Neural cell (in vitro differentiated cells): ENCODE data around the gene GH1. TPM values are rescaled to one million over a fixed set of nuclear protein-coding genes. Genes with fewer than 3 reads are reported as not detected.
"Not testable (repeated sequence)": the region's sequence is repeated elsewhere in the genome, so short reads cannot be mapped to it uniquely, and the experiment has no call there.

Experiments
- H2AFZ ChIP-seq: fragments of 200-600, 300-800 bp; sonication (generic), shearing (Covaris generic); 2 replicates; pipeline ENCODE4 v1.6.0; 2014; ENCODE audit warnings: low read depth, mild to moderate bottlenecking, antibody characterized with exemption, low read length, moderate library complexity
- H3F3A ChIP-seq: fragments of 200-600 bp; shearing (Covaris generic); 2 replicates; pipeline ENCODE4 v1.6.1; 2016; ENCODE audit warnings: mild to moderate bottlenecking, moderate library complexity, mixed read lengths, antibody characterized with exemption, low read length; ENCODE audit not compliant: insufficient read depth, poor library complexity, severe bottlenecking
- H3K27ac ChIP-seq: fragments of 200-600, 300-800 bp; sonication (generic), shearing (Covaris generic); 2 replicates; pipeline ENCODE4 v1.5.1; 2014; ENCODE audit warnings: mild to moderate bottlenecking, low read length, moderate library complexity
- H3K27me3 ChIP-seq: fragments of 300-800, 200-600 bp; sonication (generic), shearing (Covaris generic); 2 replicates; pipeline ENCODE4 v1.6.0; 2014; ENCODE audit warnings: mild to moderate bottlenecking, low read depth, low read length, moderate library complexity; ENCODE audit not compliant: insufficient read depth
- H3K36me3 ChIP-seq: fragments of 300-800, 200-600 bp; sonication (generic), shearing (Covaris generic); 2 replicates; pipeline ENCODE4 v1.5.1; 2014; ENCODE audit warnings: mild to moderate bottlenecking, antibody characterized with exemption, low read length, moderate library complexity; ENCODE audit not compliant: insufficient read depth
- H3K4me2 ChIP-seq: fragments of 300-800, 200-600 bp; sonication (generic), shearing (Covaris generic); 2 replicates; pipeline ENCODE4 v1.6.0; 2014; ENCODE audit warnings: mild to moderate bottlenecking, low read length
- H3K4me3 ChIP-seq: fragments of 300-800, 200-600 bp; sonication (generic), shearing (Covaris generic); 2 replicates; pipeline ENCODE4 v1.5.1; 2014; ENCODE audit warnings: mild to moderate bottlenecking, low read length, moderate library complexity
- H3K79me2 ChIP-seq: fragments of 200-600 bp; shearing (Covaris generic); replicated peaks from 2 replicates; pipeline ENCODE4 v1.6.0; 2014; ENCODE audit warnings: mild to moderate bottlenecking, low read length, moderate library complexity; ENCODE audit not compliant: insufficient read depth
- H3K9ac ChIP-seq: fragments of 300-800, 200-600 bp; sonication (generic), shearing (Covaris generic); 2 replicates; pipeline ENCODE4 v1.6.1; 2016; ENCODE audit warnings: mild to moderate bottlenecking, low read length, mixed read lengths
- H3K9me2 ChIP-seq: fragments of 200-600 bp; shearing (Covaris generic); 2 replicates; pipeline ENCODE4 v1.6.1; 2016; ENCODE audit warnings: mild to moderate bottlenecking, low read length, mixed read lengths; ENCODE audit not compliant: insufficient read depth
- H3K9me3 ChIP-seq: fragments of 200-600, 300-800 bp; sonication (generic), shearing (Covaris generic); 2 replicates; pipeline ENCODE4 v1.6.1; 2016; ENCODE audit warnings: mild to moderate bottlenecking, mixed run types, low read length, moderate library complexity, mixed read lengths
- H4K20me1 ChIP-seq: fragments of 200-600 bp; shearing (Covaris generic); 2 replicates; pipeline ENCODE4 v1.6.1; 2016; ENCODE audit warnings: mild to moderate bottlenecking, mixed run types; ENCODE audit not compliant: insufficient read depth
- EP300 ChIP-seq: fragments of 450-650 bp; conservative IDR thresholded peaks from 2 replicates; pipeline ENCODE4 v1.6.1; 2014; ENCODE audit warnings: antibody characterized with exemption, mild to moderate bottlenecking, moderate library complexity; ENCODE audit not compliant: poor library complexity, severe bottlenecking
- EZH2 ChIP-seq: fragments of 200-600, 300-800 bp; shearing (Covaris generic), sonication (generic); IDR thresholded peaks from 2 replicates; pipeline ENCODE4 v1.6.1; 2014; ENCODE audit warnings: antibody characterized with exemption, low read length, borderline replicate concordance, mild to moderate bottlenecking; ENCODE audit not compliant: insufficient read depth, poor library complexity, severe bottlenecking
- MXI1 ChIP-seq: fragments of 450-650 bp; conservative IDR thresholded peaks from 2 replicates; pipeline ENCODE4 v1.6.1; 2014; ENCODE audit warnings: antibody characterized with exemption, mild to moderate bottlenecking; ENCODE audit not compliant: poor library complexity, severe bottlenecking
- POLR2AphosphoS5 ChIP-seq: IDR thresholded peaks from 2 replicates; pipeline ENCODE4 v1.6.1; 2012
- RAD21 ChIP-seq: fragments of 450-650 bp; conservative IDR thresholded peaks from 2 replicates; pipeline ENCODE4 v1.6.1; 2014; ENCODE audit warnings: antibody characterized with exemption, mild to moderate bottlenecking, moderate library complexity
- SMC3 ChIP-seq: fragments of 450-650 bp; conservative IDR thresholded peaks from 2 replicates; pipeline ENCODE4 v1.6.1; 2014; ENCODE audit warnings: antibody characterized with exemption, mild to moderate bottlenecking, moderate library complexity; ENCODE audit not compliant: poor library complexity
- TAF1 ChIP-seq: IDR thresholded peaks from 2 replicates; pipeline ENCODE4 v1.6.1; 2012; ENCODE audit warnings: low read depth
- polyA minus RNA-seq: library from RNA; depleted of rRNA, polyadenylated mRNA; stranded (reverse); fragments of >200 nt; gene quantifications from 2 replicates; pipeline ENCODE4 v1.2.3, GENCODE V29; 2014
- polyA plus RNA-seq: library from polyadenylated mRNA; depleted of rRNA; stranded (reverse); fragments of >200 nt; gene quantifications from 2 replicates; pipeline ENCODE4 v1.2.3, GENCODE V29; 2014
- TF ChIP-seq, protein P1 (sequence below): IDR thresholded peaks from 2 replicates; pipeline ENCODE4 v1.6.1; 2012; ENCODE audit warnings: borderline replicate concordance
- TF ChIP-seq, protein P2 (sequence below): fragments of 450-650 bp; IDR thresholded peaks from 2 replicates; pipeline ENCODE4 v1.5.1; 2014; ENCODE audit warnings: antibody characterized with exemption, mild to moderate bottlenecking, moderate library complexity; ENCODE audit not compliant: poor library complexity, severe bottlenecking

GH1 gene
- polyA plus RNA-seq (not detected in 2 replicates), polyA minus RNA-seq (not detected in 2 replicates)

DNA sequence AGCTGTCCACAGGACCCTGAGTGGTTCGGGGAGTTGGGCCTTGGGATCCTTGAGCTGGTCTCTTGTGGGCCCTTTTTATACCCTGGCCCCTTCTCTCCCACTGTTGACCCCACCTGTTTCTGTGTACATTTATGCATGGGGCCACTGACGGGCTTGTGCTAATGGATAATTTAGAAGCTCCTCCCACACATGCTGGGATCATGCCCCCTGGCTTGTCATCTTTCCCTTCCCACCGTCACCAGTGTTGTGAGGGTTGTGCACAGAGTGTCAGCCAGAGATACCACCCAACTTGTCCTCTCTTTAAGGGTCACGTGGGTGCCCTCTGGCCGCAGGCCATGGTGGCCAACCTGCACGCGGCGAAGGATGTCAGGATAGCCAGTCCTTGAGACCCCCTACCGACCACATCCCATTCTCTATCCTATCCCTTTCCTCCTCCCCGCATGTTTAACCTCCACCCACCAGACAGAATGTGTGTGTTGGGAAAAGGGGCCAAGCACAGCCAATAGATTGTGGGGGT is at the start of gene GH1:
TSS of gene GH1 (minus strand) at position 51 of the 517 bp plus-strand sequence. CDS start 63 bp downstream, outside the sequence.
- not testable (repeated sequence) for H3K9me2 ChIP-seq, H3K79me2 ChIP-seq, H3K9ac ChIP-seq, H3K4me2 ChIP-seq, H2AFZ ChIP-seq, H3K27me3 ChIP-seq, H3K36me3 ChIP-seq, H3F3A ChIP-seq, H4K20me1 ChIP-seq, H3K9me3 ChIP-seq, H3K4me3 ChIP-seq, H3K27ac ChIP-seq

GRCh38 chr17:63967953-63968352 is 49.3 kb upstream of the GH1 start:
- Histone ChIP-seq H3K79me2 (no peaks in the 10 kb centered on the region), H3K27ac (no peak overlapping the region), H3K4me3 (no peak overlapping the region), H3F3A (no peaks in the 10 kb centered on the region), H3K9me2 (no peaks in the 10 kb centered on the region), H3K27me3 (no peaks in the 10 kb centered on the region), H3K9ac (no peak overlapping the region), H3K36me3 (no peaks in the 10 kb centered on the region), H2AFZ (no peak overlapping the region), H3K9me3 (no peaks in the 10 kb centered on the region), H4K20me1 (no peaks in the 10 kb centered on the region), H3K4me2 (no peak overlapping the region)
- no peak for TF ChIP-seq EZH2
- TF ChIP-seq, protein P1, sequence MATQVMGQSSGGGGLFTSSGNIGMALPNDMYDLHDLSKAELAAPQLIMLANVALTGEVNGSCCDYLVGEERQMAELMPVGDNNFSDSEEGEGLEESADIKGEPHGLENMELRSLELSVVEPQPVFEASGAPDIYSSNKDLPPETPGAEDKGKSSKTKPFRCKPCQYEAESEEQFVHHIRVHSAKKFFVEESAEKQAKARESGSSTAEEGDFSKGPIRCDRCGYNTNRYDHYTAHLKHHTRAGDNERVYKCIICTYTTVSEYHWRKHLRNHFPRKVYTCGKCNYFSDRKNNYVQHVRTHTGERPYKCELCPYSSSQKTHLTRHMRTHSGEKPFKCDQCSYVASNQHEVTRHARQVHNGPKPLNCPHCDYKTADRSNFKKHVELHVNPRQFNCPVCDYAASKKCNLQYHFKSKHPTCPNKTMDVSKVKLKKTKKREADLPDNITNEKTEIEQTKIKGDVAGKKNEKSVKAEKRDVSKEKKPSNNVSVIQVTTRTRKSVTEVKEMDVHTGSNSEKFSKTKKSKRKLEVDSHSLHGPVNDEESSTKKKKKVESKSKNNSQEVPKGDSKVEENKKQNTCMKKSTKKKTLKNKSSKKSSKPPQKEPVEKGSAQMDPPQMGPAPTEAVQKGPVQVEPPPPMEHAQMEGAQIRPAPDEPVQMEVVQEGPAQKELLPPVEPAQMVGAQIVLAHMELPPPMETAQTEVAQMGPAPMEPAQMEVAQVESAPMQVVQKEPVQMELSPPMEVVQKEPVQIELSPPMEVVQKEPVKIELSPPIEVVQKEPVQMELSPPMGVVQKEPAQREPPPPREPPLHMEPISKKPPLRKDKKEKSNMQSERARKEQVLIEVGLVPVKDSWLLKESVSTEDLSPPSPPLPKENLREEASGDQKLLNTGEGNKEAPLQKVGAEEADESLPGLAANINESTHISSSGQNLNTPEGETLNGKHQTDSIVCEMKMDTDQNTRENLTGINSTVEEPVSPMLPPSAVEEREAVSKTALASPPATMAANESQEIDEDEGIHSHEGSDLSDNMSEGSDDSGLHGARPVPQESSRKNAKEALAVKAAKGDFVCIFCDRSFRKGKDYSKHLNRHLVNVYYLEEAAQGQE: no peak
- no peak for TF ChIP-seq RAD21
- no peak for TF ChIP-seq MXI1
- TF ChIP-seq SMC3: no peak
- no peak for TF ChIP-seq POLR2AphosphoS5
- no peak for TF ChIP-seq EP300
- TF ChIP-seq, protein P2, sequence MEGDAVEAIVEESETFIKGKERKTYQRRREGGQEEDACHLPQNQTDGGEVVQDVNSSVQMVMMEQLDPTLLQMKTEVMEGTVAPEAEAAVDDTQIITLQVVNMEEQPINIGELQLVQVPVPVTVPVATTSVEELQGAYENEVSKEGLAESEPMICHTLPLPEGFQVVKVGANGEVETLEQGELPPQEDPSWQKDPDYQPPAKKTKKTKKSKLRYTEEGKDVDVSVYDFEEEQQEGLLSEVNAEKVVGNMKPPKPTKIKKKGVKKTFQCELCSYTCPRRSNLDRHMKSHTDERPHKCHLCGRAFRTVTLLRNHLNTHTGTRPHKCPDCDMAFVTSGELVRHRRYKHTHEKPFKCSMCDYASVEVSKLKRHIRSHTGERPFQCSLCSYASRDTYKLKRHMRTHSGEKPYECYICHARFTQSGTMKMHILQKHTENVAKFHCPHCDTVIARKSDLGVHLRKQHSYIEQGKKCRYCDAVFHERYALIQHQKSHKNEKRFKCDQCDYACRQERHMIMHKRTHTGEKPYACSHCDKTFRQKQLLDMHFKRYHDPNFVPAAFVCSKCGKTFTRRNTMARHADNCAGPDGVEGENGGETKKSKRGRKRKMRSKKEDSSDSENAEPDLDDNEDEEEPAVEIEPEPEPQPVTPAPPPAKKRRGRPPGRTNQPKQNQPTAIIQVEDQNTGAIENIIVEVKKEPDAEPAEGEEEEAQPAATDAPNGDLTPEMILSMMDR: no peak
- no peak for TF ChIP-seq TAF1
